ENCODE results near the gene UGT1A9. TPM values are rescaled to one million over a fixed set of nuclear protein-coding genes. Genes with fewer than 3 reads are reported as not detected.

The UGT1A9 gene
- total and polyA plus RNA-seq, 2 donors (not counting 1 experiment from before 2014, with no cell fraction given): not detected

- Histone ChIP-seq H3K9ac (ENCODE audit: insufficient read depth, low read length) (no peak overlapping the region), H4K20me1 (ENCODE audit: control insufficient read depth, extremely low read depth, insufficient read depth, low read length) (no peaks in the 10 kb centered on the region), H3K36me3 (ENCODE audit: control insufficient read depth, insufficient read depth, low read length) (no peaks in the 10 kb centered on the region), H3K79me2 (ENCODE audit: control insufficient read depth, insufficient read depth, low read length) (no peaks in the 10 kb centered on the region), H3K4me3 (replicated peaks in 1 of 4; ENCODE audit: control extremely low read depth in 1 of 4, insufficient read depth in 1 of 4, low read depth in 3 of 4, low read length in 4 of 4) (no peak overlapping the region), H3K4me1 (ENCODE audit: control insufficient read depth, extremely low read depth, insufficient read depth, low read length) (no peaks in the 10 kb centered on the region), H2AFZ (ENCODE audit: low read length) (no peak overlapping the region), H3K4me2 (ENCODE audit: extremely low read depth, insufficient read depth, low read length) (no peak overlapping the region), H3K9me3 (ENCODE audit: control insufficient read depth, insufficient read depth, low read depth, low read length) (no peaks in the 10 kb centered on the region), H3K27ac (ENCODE audit: insufficient read depth, low read length) (no peak overlapping the region), H3K27me3 (ENCODE audit: control insufficient read depth, insufficient read depth, low read length) (peaks cover 4% of the 10 kb centered on the region)
- DNase-seq (ENCODE audit: low read depth in 2 of 2): no peak
- TF ChIP-seq CTCF (conservative IDR thresholded peaks at IDR 0.05 in 1 of 2, IDR thresholded peaks at IDR 0.05 in 1 of 2; ENCODE audit: low read depth in 1 of 2, low read length in 2 of 2): no peak
- no peak for TF ChIP-seq EZH2 (IDR thresholded peaks at IDR 0.05; ENCODE audit: low read length, missing control alignments)
Measured at GRCh38 chr2:233821709-233822100, 150.0 kb downstream of the UGT1A9 start.

- H3K79me2 ChIP-seq (ENCODE audit: control insufficient read depth, insufficient read depth, low read length): no peaks in the 10 kb centered on the region
- no peaks in the 10 kb centered on the region for H3K36me3 ChIP-seq (ENCODE audit: control insufficient read depth, insufficient read depth, low read length)
- no peak for DNase-seq (ENCODE audit: low read depth in 2 of 2)
- H4K20me1 ChIP-seq (ENCODE audit: control insufficient read depth, extremely low read depth, insufficient read depth, low read length): no peaks in the 10 kb centered on the region
- no peak overlapping the region for H3K27ac ChIP-seq (ENCODE audit: insufficient read depth, low read length)
- no peak overlapping the region for H3K4me3 ChIP-seq (replicated peaks in 1 of 4; ENCODE audit: control extremely low read depth in 1 of 4, insufficient read depth in 1 of 4, low read depth in 3 of 4, low read length in 4 of 4)
- no peak overlapping the region for H3K9ac ChIP-seq (ENCODE audit: insufficient read depth, low read length)
- H3K4me2 ChIP-seq (ENCODE audit: extremely low read depth, insufficient read depth, low read length): no peak overlapping the region
- TF ChIP-seq CTCF (conservative IDR thresholded peaks at IDR 0.05 in 1 of 2, IDR thresholded peaks at IDR 0.05 in 1 of 2; ENCODE audit: low read depth in 1 of 2, low read length in 2 of 2): no peak
- H3K4me1 ChIP-seq (ENCODE audit: control insufficient read depth, extremely low read depth, insufficient read depth, low read length): no peaks in the 10 kb centered on the region
- H3K27me3 ChIP-seq (ENCODE audit: control insufficient read depth, insufficient read depth, low read length): peaks cover 4% of the 10 kb centered on the region
- no peaks in the 10 kb centered on the region for H3K9me3 ChIP-seq (ENCODE audit: control insufficient read depth, insufficient read depth, low read depth, low read length)
- H2AFZ ChIP-seq (ENCODE audit: low read length): no peak overlapping the region
Measured at GRCh38 chr2:233822101-233822771, 150.5 kb downstream of the UGT1A9 start.

Other genes starting within 250 kb of the UGT1A9 start
- gene USP40, start 105.1 kb upstream of the UGT1A9 start, total RNA-seq: 34.9 and 40.6 TPM in 2 replicates
- 18.9 and 26.2 TPM in 2 replicates for gene USP40, start 105.1 kb upstream of the UGT1A9 start, polyA plus RNA-seq
- gene UGT1A8, start 54.3 kb upstream of the UGT1A9 start, total RNA-seq: not detected in 2 replicates
- not detected in 2 replicates for gene UGT1A8, start 54.3 kb upstream of the UGT1A9 start, polyA plus RNA-seq
- not detected in 2 replicates for gene UGT1A10, start 35.5 kb upstream of the UGT1A9 start, total RNA-seq
- gene UGT1A10, start 35.5 kb upstream of the UGT1A9 start, polyA plus RNA-seq: not detected in 2 replicates
- gene UGT1A7, start 10.0 kb downstream of the UGT1A9 start, total RNA-seq: not detected in 2 replicates
- not detected in 2 replicates for gene UGT1A7, start 10.0 kb downstream of the UGT1A9 start, polyA plus RNA-seq
- not detected in 2 replicates for gene UGT1A6, start 21.0 kb downstream of the UGT1A9 start, total RNA-seq
- gene UGT1A6, start 21.0 kb downstream of the UGT1A9 start, polyA plus RNA-seq: not detected in 2 replicates
- not detected in 2 replicates for gene UGT1A5, start 41.0 kb downstream of the UGT1A9 start, total RNA-seq
- gene UGT1A5, start 41.0 kb downstream of the UGT1A9 start, polyA plus RNA-seq: not detected in 2 replicates
- not detected in 2 replicates for gene UGT1A4, start 46.8 kb downstream of the UGT1A9 start, total RNA-seq
- not detected in 2 replicates for gene UGT1A4, start 46.8 kb downstream of the UGT1A9 start, polyA plus RNA-seq
- gene UGT1A3, start 57.1 kb downstream of the UGT1A9 start, total RNA-seq: not detected in 2 replicates
- gene UGT1A3, start 57.1 kb downstream of the UGT1A9 start, polyA plus RNA-seq: not detected in 2 replicates
- not detected in 2 replicates for gene UGT1A1, start 88.4 kb downstream of the UGT1A9 start, total RNA-seq
- not detected in 2 replicates for gene UGT1A1, start 88.4 kb downstream of the UGT1A9 start, polyA plus RNA-seq
- not detected in 2 replicates for gene MROH2A, start 106.4 kb downstream of the UGT1A9 start, total RNA-seq
- not detected in 2 replicates for gene MROH2A, start 106.4 kb downstream of the UGT1A9 start, polyA plus RNA-seq
- gene HJURP, start 182.6 kb downstream of the UGT1A9 start, total RNA-seq: 0.26 and 5.8 TPM in 2 replicates
- 6.2 and 28.3 TPM in 2 replicates for gene HJURP, start 182.6 kb downstream of the UGT1A9 start, polyA plus RNA-seq
- under 0.01 and 0.99 TPM in 2 replicates for gene TRPM8, start 245.5 kb downstream of the UGT1A9 start, total RNA-seq
- 0.49 and 0.76 TPM in 2 replicates for gene TRPM8, start 245.5 kb downstream of the UGT1A9 start, polyA plus RNA-seq

Data from fibroblast of lung (primary cell).